Measurements from ENCODE around the gene CLSTN1. TPM values are rescaled to one million over a fixed set of nuclear protein-coding genes. Genes with fewer than 3 reads are reported as not detected.
A peak's percentile ranks its signal among the peaks of the same experiment; 100 is the strongest.

The CLSTN1 gene
- total and polyA plus RNA-seq, 2 of the 8 experiments (the other 6 are each of a cell fraction or from before 2014, with no cell fraction given) = 34.2 to 97.4 TPM

DNA sequence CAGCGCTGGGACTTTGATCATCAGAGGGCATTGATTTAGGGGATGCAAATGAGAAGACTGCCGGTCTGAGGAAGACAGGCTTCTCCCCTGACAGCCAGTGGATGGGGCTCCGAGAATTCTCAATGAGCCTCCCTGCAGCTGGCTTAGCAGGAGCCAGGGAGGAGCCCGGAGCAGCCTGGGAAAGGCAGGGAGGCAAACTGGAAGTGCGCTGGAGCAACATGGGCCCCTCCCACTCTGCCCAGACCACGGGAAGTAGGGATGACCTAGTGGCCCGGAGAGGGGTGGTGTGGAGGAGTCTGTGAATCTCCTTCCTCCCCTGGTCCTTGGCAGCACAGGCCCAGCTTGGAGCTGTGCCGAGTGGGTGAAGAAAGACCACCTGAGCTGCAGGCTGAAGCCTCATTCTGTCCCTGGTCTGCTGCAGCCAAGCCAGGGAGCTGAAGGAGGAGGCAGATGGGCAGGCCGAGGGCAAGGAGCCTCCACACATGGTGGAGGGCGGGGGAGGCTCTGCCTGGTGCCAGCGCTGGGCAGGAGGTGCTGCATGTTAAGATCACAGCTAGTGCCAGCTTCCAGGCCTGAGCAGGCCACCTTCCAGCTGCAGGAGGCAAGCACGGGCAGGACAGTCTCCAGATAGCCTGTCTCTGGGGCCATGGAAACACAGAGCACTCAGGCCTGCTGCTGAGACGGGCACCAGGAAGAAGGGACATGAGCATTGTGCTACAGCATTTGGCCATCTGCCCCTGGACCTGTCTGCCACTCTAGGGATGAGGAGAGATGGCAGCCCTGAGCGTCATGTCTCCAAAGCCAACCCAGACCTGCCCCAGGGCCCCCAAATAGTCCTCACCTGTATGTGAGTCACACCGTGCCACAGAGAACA is 12.2 kb upstream of the CLSTN1 start:
- peak overlapping the region; percentile 61 for H4K5ac ChIP-seq (ENCODE audit: insufficient read length, low read depth, low read length)
- peak overlapping the region; percentile 96 for H2BK15ac ChIP-seq (ENCODE audit: low read length)
- FAIRE-seq (no peak), DNase-seq (ENCODE audit: low read depth in 1 of 2, low spot score in 2 of 2) (no peak)
- H3K4ac ChIP-seq (replicated peaks; ENCODE audit: insufficient read length, low read depth, low read length) = peak overlapping the region; percentile 36
- no peak overlapping the region; the same call in 1 of the 2 replicates for H4K8ac ChIP-seq (ENCODE audit: extremely low read depth, insufficient read depth, low read length)
- H3K79me1 ChIP-seq (ENCODE audit: low read depth, low read length) = no peaks in the 10 kb centered on the region
- POLR2A ChIA-PET (ENCODE audit: partially characterized antibody) = interaction anchor here (0.7 to 1.1 kb wide), 3 partner anchors 10 to 24 kb away, joined by 3 to 4 read pairs (median 3); no protein-coding TSS in a partner anchor
- H2AK5ac ChIP-seq (ENCODE audit: low read depth, low read length) = no peak overlapping the region
- peak overlapping the region; percentile 24 to 49; a peak in 3 of 4 replicates for H3K4me2 ChIP-seq (ENCODE audit: insufficient read depth in 1 of 2, low read depth in 2 of 2, low read length in 2 of 2)
- H3K79me2 ChIP-seq (ENCODE audit: control insufficient read depth in 1 of 2, insufficient read depth in 2 of 2, low read length in 2 of 2) = no peaks in the 10 kb centered on the region
- H3K23ac ChIP-seq (ENCODE audit: insufficient read length) = no peak overlapping the region
- H3K4me3 ChIP-seq (ENCODE audit: extremely low read depth in 1 of 4, insufficient read depth in 2 of 4, low read depth in 3 of 4, low read length in 4 of 4) = peak overlapping the region in 1 of 4 experiments; percentile 6; a peak in 2 of 8 replicates
- no peak overlapping the region for H2BK120ac ChIP-seq (replicated peaks; ENCODE audit: low read depth, low read length)
- no peaks in the 10 kb centered on the region for H3K36me3 ChIP-seq (ENCODE audit: control insufficient read depth in 2 of 4, insufficient read depth in 4 of 4, low read length in 3 of 4)
- no peak overlapping the region for H3K56ac ChIP-seq (replicated peaks; ENCODE audit: insufficient read length, low read depth, low read length)
- H3K9me3 ChIP-seq (ENCODE audit: insufficient read depth in 2 of 2, low read depth in 1 of 2, low read length in 1 of 2) = no peaks in the 10 kb centered on the region
- H2BK5ac ChIP-seq (ENCODE audit: low read depth, low read length) = 0 out of 2 replicates have a peak overlapping the region, but pooled peaks have one; percentile 18
- CTCF ChIA-PET (ENCODE audit: partially characterized antibody) = interaction anchor here (0.6 to 2.4 kb wide), 19 partner anchors 8 to 127 kb away, joined by 3 to 11 read pairs (median 3); no protein-coding TSS in a partner anchor
- peaks cover 0 to 4% (median 0%) of the 10 kb centered on the region in 4 experiments; a peak in 3 of 7 replicates for H3K27me3 ChIP-seq (replicated peaks in 1 of 4; ENCODE audit: control insufficient read depth in 3 of 4, extremely low read depth in 1 of 4, insufficient read depth in 3 of 4, low read length in 3 of 4)
- 50% methylated on average over 14 of the region's 15 CpGs; no CpG with 5 or more reads in 1 of the 2 experiments for WGBS, 2 experiments (ENCODE audit: extremely low coverage in 1 of 2, insufficient coverage in 1 of 2, insufficient read length in 1 of 2, insufficient replicate concordance in 2 of 2, low coverage in 1 of 2, low lambda C conversion rate in 2 of 2, missing lambda C conversion rate in 1 of 2)
- no peaks in the 10 kb centered on the region for H3K23me2 ChIP-seq (ENCODE audit: low read depth, low read length)
- H4K91ac ChIP-seq (replicated peaks; ENCODE audit: insufficient read length, low read length) = peak overlapping the region; percentile 53
- H3K9ac ChIP-seq (replicated peaks in 1 of 4; ENCODE audit: extremely low read depth in 1 of 4, low read depth in 3 of 4, low read length in 3 of 4) = no peak overlapping the region
- peak overlapping the region; percentile 86; the same call in 1 of the 2 replicates for H2BK12ac ChIP-seq (ENCODE audit: low read depth, low read length)
- H3K4me1 ChIP-seq (replicated peaks in 1 of 4; ENCODE audit: control insufficient read depth in 3 of 4, insufficient read depth in 4 of 4, low read length in 3 of 4) = peaks cover 4 to 12% (median 11%) of the 10 kb centered on the region in 4 experiments; a peak in 6 of 7 replicates
- no peaks in the 10 kb centered on the region for H4K20me1 ChIP-seq (replicated peaks in 1 of 2; ENCODE audit: control insufficient read depth in 1 of 2, insufficient read depth in 2 of 2, low read length in 2 of 2)
- peak overlapping the region; percentile 91; the same call in 1 of the 2 replicates for H3K18ac ChIP-seq (ENCODE audit: extremely low read depth, low read length)
- 0 out of 2 replicates have a peak overlapping the region, but pooled peaks have one; percentile 15 for H2AFZ ChIP-seq (ENCODE audit: low read length)
- no peak overlapping the region for H3K27ac ChIP-seq (ENCODE audit: low read depth, low read length)
- peak overlapping the region; percentile 8; the same call in 1 of the 2 replicates for H2BK20ac ChIP-seq (ENCODE audit: low read length)
- no peak overlapping the region for H3K14ac ChIP-seq (ENCODE audit: insufficient read length)
- TF ChIP-seq KDM5A (IDR thresholded peaks at IDR 0.05; ENCODE audit: low read length) (no peak), CBX8 (IDR thresholded peaks at IDR 0.05; ENCODE audit: borderline replicate concordance, low read depth, low read length) (no peak), NANOG (IDR thresholded peaks at IDR 0.05; ENCODE audit: insufficient read depth, low read depth, low read length, poor library complexity, severe bottlenecking) (peak; percentile 42), JUND (IDR thresholded peaks at IDR 0.05; ENCODE audit: low read length) (peak; percentile 28; the same call in 1 of the 2 replicates), CEBPB (IDR thresholded peaks at IDR 0.05; ENCODE audit: low read depth, low read length) (no peak), SIN3A (conservative IDR thresholded peaks at IDR 0.05 in 1 of 2, IDR thresholded peaks at IDR 0.05 in 1 of 2; ENCODE audit: low read depth in 1 of 2, low read length in 2 of 2) (peak in 1 of 2 experiments; percentile 71; a peak in 2 of 4 replicates), POLR2A (IDR thresholded peaks at IDR 0.05; ENCODE audit: control extremely low read depth in 1 of 2, low read depth in 2 of 2, low read length in 2 of 2) (no peak), SP4 (IDR thresholded peaks at IDR 0.05; ENCODE audit: low read length) (no peak), CHD2 (IDR thresholded peaks at IDR 0.05; ENCODE audit: low read length) (no peak)

All from H1 (cell line).